GM23248 (cell line): Measurements from ENCODE around the gene CLINT1.

Source experiments
- EZH2 ChIP-seq: fragments of 200-600 bp; sonication (generic); IDR thresholded peaks from 2 replicates; pipeline ENCODE4 v1.6.1; 2018; ENCODE audit warnings: antibody characterized with exemption, mild to moderate bottlenecking; ENCODE audit not compliant: insufficient read depth, poor library complexity, severe bottlenecking
- EZH2phosphoT487 ChIP-seq: fragments of 200-600 bp; sonication (generic); IDR thresholded peaks from 2 replicates; pipeline ENCODE4 v1.6.1; 2018; ENCODE audit warnings: antibody characterized with exemption, moderate library complexity, mild to moderate bottlenecking, low read depth; ENCODE audit not compliant: insufficient read depth

DNA sequence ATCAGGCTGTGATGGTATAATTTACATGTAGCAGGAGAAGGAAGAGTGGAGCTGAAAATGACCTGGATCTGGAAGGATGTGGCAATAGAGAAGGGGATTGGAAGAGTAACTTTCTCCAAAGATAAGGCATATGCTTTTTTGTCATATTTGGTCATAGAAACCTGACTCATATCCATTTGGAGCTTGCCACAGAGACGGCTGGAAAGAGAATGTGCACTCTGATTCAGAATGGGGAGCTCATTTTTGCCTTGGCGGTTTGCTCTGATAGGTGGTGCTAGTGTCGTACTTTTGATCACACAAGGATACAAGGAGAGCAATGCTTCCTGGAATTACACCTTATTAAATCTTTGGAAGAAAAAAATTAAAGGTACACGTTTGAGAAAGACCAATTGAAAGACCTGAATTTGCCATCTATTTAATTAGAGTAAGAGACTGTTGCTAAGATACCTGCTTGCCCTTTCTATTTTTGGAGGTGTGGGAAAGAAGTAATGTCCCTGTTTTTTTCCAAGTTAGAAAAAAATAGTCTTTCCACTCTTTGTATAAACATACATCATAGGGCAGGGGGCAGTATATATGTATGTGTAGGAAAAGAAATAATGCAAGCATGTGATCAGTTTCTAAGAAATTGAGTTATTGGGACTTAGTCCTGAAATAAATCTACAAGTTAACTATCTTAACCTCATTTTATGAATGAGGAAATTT lies 110.0 kb downstream of the CLINT1 start:
- TF ChIP-seq EZH2 (no peak), EZH2phosphoT487 (no peak)
